ENCODE data around the gene PDE1A.

Gene PDE1A

GRCh38 chr2:182261860-182262387 is 164.9 kb downstream of the PDE1A start:
- no peak for DNase-seq

DNA sequence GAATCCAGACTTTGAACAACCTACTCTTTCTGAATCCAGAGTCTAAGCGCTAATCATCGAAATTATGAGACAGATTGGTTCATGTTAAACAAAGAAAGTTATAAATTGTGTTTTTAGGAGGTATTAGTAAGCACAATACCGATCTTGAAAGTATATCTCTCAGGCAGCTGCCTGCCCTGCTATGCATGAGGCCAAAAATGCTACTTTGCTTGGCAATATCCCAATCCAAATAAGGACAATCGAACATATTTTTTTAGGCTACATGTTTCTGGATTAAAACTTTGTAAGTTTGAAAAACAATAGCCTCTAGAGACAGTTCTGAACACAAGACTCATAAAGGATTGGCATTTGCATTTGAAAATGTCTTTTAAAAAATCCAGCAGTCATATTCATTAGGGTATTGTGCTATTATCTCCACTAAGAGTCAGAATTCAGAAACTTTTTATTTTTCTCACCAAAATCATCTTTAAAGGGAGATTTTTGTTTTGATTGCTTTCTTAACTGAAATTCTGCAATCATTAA is 167.1 kb downstream of the PDE1A start:
- DNase-seq, result no peak

DNA sequence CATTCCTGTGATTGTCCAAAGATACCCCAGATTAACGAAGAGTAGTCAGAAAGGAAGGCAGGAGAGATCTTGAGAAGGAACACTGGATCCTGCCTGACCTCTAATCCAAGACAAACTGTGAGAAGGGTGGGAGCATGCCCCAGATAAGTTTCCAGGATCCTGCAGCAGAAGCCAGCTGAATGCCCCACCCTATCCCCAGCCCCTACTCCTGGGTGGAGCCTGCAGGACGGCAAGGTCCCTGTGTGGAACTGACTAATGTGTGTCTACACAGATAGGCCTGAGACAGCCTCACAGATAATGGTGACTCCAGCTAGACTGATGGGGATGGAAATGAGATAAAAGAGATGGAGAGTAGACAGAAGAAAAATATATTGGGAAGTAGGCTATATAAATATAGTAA is 174.3 kb downstream of the PDE1A start:
- no peak for DNase-seq

GRCh38 chr2:182248898-182249297 is 177.9 kb downstream of the PDE1A start:
- DNase-seq, result no peak

- no peak for DNase-seq
These were observed 178.5 kb downstream of the PDE1A start for GRCh38 chr2:182248362-182248761.

DNA sequence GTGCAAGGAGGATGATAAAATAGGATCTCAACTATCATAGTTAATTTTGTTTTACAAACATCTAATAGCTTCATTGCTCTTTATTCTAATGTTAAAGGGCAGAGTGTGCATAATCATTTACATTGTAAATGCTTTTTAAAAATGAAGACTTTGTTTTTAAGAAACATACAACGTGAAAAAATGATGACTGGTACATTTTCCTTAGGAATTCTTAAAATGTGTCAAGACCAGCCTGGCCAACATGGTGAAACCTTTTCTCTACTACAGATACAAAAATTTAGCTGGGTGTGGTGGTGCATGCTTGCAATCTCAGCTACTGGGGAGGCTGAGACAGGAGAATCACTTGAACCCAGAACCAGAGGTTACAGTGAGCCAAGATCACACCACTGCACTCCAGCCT is 179.0 kb downstream of the PDE1A start:
- DNase-seq, result no peak

DNA sequence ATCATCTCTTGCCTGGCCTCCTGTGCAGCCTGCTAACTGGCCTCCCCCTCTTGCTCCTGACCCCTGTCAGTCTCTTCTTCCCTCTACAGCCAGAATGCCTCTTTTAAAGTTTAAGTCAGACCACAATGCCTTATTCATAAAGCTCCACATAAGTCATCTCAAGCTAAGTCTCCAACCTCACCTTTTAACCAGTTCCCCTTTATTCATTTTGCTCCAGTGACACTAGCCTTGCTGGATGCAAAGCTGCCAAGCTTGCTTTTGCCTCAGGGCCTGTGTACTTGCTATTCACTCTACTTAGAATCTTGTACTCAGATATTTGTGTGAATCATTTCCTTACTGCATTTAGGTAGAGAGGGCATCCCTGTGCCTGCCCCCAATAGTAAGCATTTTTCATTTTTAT is 180.9 kb downstream of the PDE1A start:
- DNase-seq, result no peak

GRCh38 chr2:182242609-182243008 is 184.2 kb downstream of the PDE1A start:
- no peak for DNase-seq

- DNase-seq, result no peak
These were observed 184.9 kb downstream of the PDE1A start for GRCh38 chr2:182241936-182242335.

DNA sequence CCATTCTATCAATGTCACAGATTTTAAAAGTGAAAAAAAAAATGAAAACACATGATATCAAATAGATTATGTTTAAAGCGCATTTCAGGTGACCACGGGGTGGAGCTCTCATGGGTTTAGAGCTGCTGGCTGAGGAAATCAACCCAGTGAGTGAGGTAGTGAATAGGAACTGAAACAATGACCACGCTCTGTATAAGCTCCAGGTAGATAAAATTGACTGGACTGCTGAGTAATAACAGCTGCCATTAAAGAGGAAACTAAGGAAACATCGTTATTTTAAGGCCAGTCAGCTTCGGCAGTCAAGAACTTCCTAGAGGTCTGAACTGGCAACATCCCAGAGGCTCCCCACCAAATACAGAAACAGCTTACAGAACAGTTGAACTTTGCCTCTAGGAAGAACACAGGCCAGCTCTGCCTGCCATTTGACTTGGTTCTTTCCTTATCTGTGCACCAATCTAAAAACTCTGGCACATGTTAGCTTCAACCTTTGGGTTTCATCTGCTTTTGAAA is 185.9 kb downstream of the PDE1A start:
- no peak for DNase-seq

DNA sequence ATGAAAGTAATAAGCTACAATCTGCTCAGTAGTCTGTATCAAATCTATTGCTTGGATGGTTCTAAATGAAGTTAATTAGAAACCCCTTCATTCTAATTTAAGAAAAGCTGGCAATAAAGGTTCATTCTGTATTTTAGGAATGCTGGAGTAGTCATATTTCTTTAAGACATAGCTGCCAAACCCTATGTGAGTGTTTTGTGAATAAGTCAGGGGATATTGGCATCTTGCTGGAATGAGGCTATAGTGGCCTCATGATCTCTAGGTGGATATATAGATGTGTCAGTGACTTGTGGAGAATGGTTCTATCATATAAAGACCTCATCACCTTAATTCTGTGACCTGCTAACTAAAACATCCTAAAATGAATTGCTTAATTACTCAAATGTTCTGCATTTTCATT is 196.3 kb downstream of the PDE1A start:
- DNase-seq, result no peak

DNA sequence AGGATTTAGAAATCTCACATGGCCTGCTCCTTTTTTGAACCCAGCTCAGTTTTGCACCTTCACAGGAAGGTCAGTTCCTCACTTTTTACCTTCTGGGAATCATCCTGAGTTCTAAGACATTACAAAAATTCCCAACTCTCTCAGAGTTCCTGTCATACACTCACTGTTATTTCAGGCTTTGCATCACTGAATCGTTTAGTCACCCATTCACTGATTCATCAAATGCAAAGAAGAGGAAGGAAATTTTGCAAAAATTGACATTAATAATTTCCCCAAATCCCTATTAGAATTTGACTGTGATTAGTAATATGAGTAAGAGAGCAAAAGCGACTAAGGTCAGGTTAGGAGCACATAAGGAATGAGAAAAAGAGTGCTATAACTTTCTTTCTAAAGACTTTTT is 197.5 kb downstream of the PDE1A start:
- no peak for DNase-seq

DNA sequence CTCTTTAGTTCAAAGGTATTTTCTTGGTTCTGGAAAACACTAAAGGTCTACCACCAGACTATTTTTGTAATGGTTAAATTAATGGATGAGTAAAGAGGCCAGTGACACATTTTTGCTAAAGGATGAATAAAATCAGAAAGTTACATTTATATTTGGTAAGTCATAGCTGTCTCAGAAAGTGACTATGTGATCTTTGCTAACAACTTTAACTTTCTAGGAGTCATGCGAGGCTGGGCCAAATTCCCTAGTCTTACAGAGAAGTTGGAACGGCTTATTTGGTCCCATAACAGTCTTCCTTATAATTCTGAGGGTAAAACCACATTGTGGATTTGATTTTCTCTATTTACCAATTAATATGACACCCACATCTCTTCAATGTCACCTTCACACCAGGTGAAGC is 198.1 kb downstream of the PDE1A start:
- no peak for DNase-seq

- no peak for DNase-seq
These were observed 198.8 kb downstream of the PDE1A start for GRCh38 chr2:182228073-182228473.

GRCh38 chr2:182226807-182227206 is 200.0 kb downstream of the PDE1A start:
- no peak for DNase-seq

GRCh38 chr2:182224669-182225068 is 202.2 kb downstream of the PDE1A start:
- DNase-seq, result no peak

DNA sequence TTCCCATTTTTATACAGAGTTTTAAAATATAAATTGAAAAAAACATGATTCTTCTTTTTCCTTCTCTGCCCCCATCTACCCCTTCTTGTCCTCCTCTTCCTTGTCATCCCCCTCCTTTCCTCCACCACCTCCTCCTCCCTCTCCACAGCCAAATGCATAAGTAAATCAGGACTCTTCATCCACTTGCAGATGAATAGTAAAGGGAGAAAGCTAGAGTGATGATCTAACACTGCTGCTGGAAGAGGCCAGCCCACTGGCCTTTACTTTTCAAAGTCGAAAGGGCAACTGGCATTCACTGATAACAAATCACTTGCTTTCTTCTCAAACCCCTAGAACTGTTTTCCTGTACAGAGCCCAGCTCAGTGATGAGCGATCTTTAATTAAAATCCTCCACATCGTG is 205.8 kb downstream of the PDE1A start:
- no peak for DNase-seq

DNA sequence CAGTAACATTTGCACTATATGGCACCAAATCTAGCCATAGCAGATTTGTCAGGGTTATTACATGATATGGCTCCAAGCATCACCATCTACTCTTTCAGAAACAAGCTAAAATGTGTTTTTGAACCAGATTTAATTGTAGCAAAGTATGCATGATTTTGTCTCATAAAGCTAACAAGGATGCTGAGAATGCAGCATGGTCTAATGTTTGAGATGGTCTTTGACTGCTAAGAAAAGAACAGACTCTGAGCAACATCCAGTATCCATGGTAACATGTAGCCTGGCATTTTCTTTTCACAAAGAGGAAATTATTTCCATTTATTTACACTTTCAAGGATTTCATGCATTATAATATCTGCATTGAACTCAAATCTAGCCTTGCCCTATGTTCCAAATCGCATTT is 206.5 kb downstream of the PDE1A start:
- DNase-seq, result no peak

DNA sequence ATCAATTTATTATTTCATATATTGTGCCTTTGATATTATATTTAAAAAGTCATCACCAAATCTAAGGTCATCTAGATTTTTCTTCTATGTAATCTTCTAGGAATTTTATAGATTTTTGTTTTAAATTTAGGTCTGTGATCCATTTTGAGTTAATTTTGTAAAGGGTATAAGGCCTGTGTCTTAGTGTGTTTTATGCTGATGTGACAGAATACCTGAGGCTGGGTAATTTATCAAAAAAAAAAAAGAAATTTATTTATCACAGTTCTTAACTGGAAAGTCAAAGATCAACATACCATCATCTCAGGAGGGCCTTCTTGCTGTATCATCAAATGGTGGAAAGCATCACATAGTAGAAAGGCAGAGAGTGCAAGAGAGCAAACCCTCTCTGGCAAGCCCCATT is 216.2 kb downstream of the PDE1A start:
- no peak for DNase-seq

DNA sequence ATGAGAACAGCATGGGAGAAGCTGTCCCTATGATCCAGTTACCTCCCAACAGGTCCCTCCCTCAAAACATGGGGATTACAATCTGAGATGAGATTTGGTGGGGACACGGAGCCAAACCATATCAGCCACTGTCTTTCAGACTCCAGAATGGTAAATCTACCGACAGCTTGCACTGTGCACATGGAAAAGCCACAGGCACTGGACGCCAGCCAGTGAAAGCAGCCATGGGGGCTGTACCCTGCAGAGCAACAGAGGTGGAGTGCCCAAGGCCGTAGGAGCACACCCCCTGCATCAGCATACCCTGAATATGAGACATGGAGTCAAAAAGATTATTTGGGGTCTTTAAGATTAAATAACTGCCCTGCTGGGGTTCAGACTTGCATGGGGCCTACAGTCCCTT is 218.4 kb downstream of the PDE1A start:
- no peak for DNase-seq

DNA sequence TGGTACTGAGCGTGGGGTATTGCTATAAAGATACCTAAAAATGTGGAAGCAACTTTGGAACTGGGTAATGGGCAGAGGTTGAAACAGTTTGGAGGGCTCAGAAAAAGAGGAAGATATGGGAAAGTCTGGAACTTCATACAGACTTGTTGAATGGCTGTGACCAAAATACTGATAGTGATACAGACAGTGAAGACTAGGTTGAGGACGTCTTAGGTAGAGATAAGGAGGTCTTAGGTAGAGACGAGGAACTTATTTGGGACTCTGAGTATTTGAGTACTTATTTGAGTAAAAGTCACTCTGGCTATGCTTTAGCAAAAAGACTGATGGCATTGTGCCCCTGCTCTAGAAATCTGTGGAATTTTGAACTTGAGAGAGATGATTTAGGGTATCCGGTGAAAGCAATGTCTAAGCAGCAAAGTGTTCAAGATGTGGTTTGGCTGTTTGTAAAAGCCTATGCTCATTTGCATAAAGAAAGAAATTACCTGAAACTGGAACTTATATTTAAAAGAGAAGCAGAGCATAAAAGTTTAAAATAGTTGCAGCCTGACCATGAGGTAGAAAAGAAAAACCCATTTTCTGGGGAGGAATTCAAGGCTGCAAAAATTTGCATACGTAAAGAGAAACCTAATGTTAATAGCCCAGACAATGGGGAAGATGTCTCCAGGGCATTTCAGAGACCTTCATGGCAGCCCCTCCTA is 219.6 kb downstream of the PDE1A start:
- DNase-seq, result no peak

- DNase-seq, result no peak
These were observed 229.3 kb downstream of the PDE1A start for GRCh38 chr2:182197529-182197928.

DNA sequence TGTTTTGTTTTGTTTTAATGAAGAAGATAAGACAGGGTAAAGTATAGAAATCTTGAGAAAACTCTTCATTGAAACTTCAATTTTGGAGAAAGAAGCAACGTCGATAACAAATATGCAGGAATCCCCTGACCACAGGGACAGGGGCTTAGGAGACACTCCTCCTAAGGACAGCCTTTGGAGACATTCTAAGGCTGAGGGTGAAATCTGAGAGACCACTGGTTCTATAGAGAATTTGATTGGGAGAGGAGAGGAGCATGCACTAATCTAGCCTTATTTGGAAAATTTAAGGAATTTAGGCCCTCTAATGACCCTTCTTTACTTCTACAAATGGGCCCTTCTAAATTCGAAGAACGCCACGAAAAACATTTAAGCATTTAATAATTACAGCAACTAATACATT is 233.5 kb downstream of the PDE1A start:
- DNase-seq, result no peak

- no peak for DNase-seq
These were observed 235.8 kb downstream of the PDE1A start for GRCh38 chr2:182191061-182191460.

- no peak for DNase-seq
These were observed 239.7 kb downstream of the PDE1A start for GRCh38 chr2:182187130-182187529.
